HEK293 (cell line): ENCODE data around the gene PPP6C.

Experiments
- ZBTB21 ChIP-seq: fragments of 450-650 bp; formaldehyde crosslinking; IDR thresholded peaks from 2 replicates; pipeline ENCODE4 v1.5.1; 2017; ENCODE audit warnings: missing biosample characterization, missing genetic modification characterization
- ZNF48 ChIP-seq: fragments of 450-650 bp; formaldehyde crosslinking; IDR thresholded peaks from 2 replicates; pipeline ENCODE4 v1.5.1; 2016; ENCODE audit warnings: missing biosample characterization, missing genetic modification characterization
- TF ChIP-seq, protein P1 (sequence below): fragments of 450-650 bp; formaldehyde crosslinking; IDR thresholded peaks from 2 replicates; pipeline ENCODE4 v1.5.1; 2016; ENCODE audit warnings: missing biosample characterization, missing genetic modification characterization
- TF ChIP-seq, protein P2 (sequence below): fragments of 450-650 bp; formaldehyde crosslinking; IDR thresholded peaks from 2 replicates; pipeline ENCODE4 v1.5.1; 2016; ENCODE audit warnings: missing biosample characterization, missing genetic modification characterization

DNA sequence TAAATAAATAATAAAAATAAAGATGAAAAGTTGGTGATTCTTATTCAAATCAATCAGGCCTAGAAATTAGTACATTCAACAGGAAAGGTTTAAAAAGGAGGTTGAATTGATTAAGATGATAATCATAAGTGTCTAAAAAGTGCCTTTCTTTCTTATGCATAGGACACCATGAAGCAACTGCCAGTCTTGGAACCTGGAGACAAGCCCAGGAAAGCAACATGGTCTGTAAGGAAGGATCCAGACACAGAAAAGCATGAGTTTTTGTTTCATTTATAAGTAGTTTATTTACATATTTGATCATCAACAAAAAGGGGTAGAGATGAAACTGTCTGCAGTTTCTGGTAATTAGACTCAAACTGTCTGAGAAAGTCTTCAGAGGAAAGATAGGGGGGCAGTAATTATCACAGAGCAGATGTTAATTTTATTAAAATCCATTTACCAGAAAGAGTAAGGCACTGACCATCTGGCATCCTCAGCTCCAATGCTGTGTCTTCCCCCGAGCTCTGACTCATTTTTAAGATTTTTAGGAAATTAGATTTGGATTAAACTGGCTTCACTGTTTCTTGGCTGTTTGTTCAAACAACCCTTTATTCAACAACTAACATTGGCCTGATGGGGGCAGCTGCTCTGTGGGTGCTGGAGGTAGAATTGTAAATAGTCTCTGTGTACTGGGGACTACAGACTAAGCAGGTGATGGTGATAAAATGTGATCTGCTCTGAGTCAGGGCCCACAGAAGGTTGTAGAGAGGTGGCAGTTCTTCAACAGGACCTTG is 13.4 kb upstream of the PPP6C start:
- TF ChIP-seq, protein P1, sequence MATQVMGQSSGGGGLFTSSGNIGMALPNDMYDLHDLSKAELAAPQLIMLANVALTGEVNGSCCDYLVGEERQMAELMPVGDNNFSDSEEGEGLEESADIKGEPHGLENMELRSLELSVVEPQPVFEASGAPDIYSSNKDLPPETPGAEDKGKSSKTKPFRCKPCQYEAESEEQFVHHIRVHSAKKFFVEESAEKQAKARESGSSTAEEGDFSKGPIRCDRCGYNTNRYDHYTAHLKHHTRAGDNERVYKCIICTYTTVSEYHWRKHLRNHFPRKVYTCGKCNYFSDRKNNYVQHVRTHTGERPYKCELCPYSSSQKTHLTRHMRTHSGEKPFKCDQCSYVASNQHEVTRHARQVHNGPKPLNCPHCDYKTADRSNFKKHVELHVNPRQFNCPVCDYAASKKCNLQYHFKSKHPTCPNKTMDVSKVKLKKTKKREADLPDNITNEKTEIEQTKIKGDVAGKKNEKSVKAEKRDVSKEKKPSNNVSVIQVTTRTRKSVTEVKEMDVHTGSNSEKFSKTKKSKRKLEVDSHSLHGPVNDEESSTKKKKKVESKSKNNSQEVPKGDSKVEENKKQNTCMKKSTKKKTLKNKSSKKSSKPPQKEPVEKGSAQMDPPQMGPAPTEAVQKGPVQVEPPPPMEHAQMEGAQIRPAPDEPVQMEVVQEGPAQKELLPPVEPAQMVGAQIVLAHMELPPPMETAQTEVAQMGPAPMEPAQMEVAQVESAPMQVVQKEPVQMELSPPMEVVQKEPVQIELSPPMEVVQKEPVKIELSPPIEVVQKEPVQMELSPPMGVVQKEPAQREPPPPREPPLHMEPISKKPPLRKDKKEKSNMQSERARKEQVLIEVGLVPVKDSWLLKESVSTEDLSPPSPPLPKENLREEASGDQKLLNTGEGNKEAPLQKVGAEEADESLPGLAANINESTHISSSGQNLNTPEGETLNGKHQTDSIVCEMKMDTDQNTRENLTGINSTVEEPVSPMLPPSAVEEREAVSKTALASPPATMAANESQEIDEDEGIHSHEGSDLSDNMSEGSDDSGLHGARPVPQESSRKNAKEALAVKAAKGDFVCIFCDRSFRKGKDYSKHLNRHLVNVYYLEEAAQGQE (tag by site-specific recombination) = no peak
- TF ChIP-seq ZNF48 (tag by site-specific recombination) = no peak
- no peak for TF ChIP-seq ZBTB21 (tag by site-specific recombination)
- TF ChIP-seq, protein P2, sequence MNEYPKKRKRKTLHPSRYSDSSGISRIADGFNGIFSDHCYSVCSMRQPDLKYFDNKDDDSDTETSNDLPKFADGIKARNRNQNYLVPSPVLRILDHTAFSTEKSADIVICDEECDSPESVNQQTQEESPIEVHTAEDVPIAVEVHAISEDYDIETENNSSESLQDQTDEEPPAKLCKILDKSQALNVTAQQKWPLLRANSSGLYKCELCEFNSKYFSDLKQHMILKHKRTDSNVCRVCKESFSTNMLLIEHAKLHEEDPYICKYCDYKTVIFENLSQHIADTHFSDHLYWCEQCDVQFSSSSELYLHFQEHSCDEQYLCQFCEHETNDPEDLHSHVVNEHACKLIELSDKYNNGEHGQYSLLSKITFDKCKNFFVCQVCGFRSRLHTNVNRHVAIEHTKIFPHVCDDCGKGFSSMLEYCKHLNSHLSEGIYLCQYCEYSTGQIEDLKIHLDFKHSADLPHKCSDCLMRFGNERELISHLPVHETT (tag by site-specific recombination) = no peak
